GM21367 (cell line): ENCODE measurements around the gene CLN6.

Source experiments
- ATAC-seq: cut with Tn5 transposase; IDR thresholded peaks from one replicate; pipeline ENCODE4 v1.9.1; 2021; ENCODE audit not compliant: unreplicated experiment

The CLN6 gene

DNA sequence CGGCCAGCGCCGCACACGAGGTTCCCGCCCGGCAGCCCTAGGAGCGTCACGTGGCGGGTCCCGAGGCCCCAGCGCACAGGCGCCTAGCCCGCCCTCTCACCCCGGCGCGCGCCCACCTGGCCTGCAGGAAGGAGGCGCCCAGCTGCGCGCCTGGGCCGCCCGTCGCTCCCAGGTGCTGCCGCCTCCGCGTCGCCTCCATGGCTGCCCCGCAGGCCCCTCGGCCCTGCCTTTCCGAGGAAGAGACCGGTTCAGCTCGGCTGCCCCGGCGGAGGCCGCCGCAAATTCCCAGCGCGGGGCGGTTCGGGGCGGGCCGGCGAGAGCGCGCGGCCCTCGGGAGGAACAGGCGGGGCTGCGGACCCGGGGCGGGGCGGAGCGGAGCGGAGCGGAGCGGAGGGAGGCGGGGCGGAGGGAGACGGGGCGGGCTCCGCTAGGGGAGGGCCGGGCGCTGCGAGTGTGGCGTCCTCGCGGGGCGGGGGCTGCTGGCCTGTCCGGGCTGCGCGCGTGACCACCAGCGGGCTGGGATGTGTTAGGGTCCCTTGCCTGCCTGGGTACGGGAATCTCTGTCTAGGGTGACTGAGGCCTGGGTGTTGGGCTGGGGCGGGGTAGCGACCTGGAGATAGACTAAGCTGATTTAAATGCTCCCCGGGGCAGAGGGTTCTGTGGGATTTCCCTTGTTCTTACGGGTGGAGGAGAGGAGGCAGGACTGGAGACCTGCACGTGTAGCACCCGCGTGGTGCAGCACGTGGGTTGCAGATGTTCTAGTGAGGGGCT lies at the start of gene CLN6:
Gene CLN6, minus strand, starts transcription at position 343 of the 771 bp plus-strand sequence. Its CDS starts 144 bp downstream, at position 199.
- peak; percentile 58 for ATAC-seq

DNA sequence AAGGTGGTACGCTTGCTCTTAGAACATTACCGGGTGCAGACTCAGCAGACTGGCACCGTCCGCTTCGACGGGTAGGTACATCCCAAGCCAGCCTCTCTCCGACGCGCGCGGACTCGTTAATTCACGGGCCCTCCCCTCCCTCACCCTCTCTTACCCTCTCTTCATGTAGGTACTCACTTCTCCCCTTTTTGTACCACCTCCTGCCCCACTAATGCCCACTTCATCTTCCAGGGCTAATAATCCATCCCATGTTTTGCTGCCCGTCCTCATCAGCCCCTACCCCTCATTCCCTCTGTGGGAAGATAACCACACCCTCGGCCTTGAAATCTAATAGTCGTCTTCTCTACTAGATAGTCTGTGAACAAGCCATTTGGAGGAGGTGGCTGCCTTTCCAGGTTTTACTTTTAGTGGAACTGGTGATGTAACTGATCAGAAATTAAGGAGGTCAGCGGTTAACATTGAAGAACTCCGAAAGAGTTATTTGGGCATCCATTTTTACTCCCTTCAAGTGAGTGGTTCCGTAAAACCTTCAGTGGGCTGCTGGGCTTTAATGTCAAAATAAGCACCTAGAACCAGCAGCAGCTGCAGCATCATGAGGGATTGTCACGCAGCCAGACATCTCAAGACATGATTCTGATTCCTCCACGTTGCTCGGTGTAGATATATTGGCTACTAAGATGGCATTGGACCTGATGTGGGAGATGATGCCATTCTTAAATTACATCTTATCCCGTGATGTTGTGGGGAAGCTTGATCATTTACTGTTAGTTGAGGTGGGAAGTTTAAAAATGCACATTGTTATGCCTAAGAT lies 49.3 kb upstream of the CLN6 start:
- no peak for ATAC-seq

DNA sequence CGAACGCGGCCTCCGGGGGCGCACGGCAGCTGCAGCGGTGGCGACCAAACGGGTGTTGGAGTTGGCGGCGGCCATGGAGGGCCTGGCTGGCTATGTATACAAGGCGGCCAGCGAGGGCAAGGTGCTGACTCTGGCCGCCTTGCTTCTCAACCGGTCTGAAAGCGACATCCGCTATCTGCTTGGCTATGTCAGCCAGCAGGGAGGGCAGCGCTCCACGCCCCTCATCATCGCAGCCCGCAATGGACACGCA lies 48.7 kb upstream of the CLN6 start:
- ATAC-seq, result peak; percentile 35

DNA sequence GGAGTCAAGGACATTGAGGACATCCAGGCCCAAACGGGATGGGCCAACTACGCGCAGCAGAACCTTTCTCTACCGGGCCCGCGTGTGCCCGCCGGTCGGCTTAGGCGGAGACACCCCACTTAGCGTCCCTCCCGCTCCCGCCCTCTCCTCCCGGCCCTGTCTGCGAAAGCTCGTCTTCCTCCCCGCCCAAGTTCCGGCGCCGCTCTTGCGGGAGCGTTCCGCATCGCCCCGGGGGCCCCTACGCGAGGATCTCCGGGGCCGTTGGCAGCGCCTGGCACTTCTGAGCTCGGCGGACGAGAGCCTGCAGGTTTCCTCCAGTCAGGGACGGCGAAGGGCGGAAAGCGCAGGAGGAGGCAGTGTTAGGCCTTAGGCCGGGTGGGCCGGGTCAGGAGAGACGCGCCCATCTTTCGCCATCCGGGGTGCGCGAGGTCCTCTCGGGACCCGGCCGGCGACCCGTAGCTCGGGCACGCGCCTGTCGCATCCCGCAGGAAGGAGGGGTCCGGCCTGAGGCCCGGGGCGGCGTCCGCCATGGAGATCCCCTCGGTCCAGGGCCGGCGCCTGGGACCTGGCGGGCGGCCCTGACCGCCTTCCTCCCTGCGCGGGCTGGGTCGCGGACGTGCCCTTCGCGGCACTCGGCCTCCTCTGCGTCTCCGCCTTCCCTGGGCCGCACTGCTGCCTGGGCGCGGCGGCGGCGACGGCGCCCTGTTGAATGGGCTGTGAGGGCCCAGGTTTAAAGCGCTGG lies 48.2 kb upstream of the CLN6 start, which contains the start of gene FEM1B:
Gene FEM1B, plus strand, starts transcription at position 143 of the 742 bp plus-strand sequence. CDS start 673 bp downstream, outside the sequence.
- ATAC-seq, result peak; percentile 69

DNA sequence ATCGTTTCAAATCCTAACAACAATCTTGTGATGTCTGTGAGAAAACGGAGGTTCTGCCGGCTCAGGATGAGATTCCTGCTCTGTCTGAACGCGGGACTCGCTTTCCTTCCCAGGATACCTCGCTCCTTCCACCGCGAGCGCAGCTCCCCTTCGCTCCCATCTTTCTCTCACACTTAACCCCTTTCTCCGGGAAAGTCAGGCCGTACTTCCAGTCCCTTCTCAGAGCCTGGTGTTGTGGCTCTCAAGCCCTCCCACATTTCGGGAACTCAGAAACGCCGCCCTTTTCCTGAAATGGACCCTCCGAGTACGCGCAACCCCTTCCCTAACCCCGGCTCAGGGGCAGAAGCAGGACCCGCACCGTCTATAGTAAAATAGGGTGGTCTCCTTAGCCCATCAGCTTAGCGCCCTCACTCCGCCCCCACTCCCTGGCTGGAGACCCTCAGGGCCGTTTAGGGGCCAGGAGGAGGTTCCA lies 47.6 kb upstream of the CLN6 start:
- ATAC-seq, result no peak

DNA sequence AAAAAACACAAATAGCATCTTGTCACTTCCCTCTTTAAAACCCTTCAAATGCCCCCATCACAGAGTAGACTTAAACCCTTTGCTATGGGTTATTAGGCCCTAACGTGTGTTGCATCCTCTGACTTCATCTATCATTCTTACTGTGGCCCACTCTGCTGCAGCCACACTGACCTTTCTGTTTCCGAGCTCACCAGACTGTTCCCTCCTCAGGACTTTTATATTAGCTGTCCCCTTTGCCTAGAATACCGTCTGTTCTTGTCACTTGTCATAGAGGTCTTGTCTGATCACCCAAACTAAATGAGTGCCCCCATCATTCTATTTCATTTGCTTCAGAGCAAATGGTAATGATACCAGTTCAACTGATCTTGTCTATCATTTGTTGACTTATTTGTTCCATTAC lies 47.1 kb upstream of the CLN6 start:
- no peak for ATAC-seq

DNA sequence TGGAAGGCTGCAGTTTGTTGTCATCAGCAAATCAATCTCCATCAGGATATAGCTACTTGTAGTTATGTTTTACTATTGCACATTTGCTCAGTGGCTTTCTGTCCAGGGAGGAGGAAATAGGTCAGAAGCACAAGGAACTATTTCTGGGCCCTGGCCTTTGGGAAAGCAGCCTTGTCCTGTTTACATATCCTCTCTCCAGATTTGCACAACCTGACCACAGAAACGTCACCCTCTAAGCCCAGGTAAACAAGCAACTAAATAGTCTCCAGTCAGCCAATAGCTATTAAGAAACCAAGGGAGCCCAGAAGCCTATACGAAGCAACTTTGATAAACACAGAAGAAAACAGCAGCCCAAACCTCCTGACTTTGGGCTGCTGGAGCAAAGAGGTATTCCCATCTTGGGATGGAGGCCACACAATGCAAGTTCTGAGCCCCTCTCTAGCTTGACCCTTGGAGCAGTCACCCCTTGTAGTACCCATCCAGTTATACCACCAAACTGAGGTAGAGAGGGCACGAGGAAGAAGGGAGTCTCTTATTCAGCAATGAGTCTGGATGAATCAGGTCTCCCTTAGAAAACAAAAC lies 45.7 kb upstream of the CLN6 start:
- ATAC-seq, result no peak

DNA sequence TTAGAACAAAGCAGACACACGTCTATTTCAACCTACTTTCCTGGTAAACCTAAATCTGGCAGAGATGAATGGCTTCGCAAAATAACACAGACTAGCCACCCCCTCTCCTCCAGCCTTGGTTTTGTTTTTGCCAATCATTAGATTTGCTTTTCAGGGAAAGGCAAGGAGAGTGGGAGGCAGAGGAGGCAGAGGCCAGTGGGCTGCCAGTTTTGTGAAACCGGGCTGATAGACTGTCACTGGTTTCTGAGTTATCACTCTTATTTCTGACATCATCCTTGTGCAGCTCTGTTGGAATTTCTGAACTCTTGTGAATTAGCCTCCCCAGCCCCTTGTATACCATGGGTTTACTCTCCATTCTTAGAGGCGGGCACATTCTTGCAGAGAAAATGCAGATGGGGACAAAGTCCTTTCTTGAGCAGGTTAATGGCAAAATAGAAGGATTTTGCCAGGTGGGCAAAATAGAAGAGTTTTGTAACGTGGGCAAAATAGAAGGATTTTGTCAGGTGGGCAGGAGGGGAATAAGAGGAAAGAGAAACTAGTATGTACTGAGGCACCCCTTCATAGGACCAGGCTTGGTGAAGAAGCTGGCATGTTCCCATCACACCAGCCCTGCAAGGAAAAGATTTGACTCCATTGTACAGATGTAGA lies 44.8 kb upstream of the CLN6 start:
- ATAC-seq, result no peak

DNA sequence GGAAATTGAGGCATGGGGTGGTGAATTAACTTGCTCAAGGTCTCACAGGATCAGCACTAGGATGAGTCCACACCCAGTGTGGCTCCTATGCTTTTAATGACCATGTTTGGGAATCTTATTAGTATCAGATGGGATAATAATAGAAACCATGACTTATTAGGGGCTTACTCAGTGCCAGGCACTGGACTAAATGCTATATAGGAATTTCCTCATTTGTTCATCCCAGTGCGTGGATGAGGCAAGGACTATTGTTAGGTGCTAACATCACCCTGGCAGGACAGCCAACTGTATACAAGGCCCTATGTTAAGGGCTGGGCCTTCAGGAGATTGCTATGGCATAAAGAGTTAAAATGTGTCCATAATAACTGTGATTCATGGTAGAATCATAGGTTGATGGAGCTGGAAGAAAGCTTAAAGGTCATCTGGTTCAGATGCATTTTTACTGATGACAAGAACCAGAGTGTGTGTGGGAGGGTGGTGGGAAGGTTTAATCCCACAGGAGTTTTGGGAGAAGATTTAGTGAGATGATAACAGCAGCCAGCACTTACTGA lies 43.3 kb upstream of the CLN6 start:
- no peak for ATAC-seq

DNA sequence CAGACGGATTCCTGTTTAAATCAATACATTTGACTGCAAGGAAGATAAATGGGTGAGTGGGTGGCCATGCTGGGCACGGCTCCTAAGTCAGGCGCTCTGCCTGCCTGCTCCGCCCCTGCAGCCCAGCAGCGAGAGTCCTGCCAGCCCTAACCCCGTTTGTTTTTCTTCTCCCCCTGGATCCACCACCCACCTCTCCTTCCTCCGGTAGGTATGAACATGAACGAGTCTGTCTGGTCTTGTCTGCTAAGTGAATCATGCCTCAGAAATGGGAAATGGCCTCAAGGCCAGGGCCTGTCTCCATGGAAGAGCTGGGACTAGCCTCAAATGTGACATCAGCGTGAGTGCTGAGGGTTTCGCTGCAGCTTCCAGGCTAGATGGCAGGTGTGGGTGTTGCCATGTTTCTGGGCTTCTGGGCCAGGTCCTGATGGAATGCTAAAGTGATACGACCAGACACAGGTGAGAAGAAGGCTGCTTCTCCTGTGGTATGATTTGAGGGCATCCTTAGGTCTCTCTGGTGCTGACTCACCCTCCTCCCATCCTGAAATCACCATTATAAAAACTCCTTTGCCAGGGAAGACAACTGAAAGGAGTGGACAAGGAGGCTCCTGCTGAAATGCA lies 42.4 kb upstream of the CLN6 start:
- ATAC-seq, result no peak

DNA sequence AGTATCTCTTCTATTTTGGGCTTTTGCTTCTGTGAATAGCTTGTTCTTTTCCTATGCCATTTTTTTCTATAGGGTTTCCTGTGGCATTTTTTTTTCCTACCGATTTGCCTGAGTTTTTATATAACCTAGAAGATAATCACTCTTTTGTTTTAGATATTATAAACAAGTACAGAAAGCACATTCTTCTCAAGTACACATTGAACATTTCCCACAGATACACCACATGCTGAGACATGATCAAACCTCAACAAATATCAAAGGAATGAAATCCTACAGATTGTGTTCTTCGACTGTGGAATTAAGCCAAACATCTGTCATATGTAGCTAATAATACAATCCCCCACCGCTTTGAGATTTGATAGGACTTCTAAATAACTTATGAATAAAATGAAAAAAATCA lies 38.9 kb upstream of the CLN6 start:
- ATAC-seq, result no peak

DNA sequence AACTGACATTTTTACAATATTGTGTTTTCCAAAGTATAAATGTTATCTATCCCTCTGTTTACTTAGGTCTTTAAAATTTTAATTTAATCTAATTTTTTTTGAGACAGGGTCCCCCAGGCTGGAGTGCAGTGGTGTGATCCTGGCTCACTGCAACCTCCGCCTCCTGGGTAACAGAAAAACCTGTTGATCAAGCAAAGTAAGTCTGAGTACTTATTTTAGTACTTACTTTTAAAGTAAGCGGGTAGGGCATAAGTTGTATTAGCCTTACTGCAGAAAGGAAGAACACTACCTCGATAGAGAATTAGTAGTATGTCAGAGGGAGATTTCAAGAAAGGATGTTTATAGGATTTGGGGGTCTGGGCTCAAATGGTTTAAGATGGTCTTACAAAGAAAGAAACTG lies 36.1 kb upstream of the CLN6 start:
- ATAC-seq, result no peak

DNA sequence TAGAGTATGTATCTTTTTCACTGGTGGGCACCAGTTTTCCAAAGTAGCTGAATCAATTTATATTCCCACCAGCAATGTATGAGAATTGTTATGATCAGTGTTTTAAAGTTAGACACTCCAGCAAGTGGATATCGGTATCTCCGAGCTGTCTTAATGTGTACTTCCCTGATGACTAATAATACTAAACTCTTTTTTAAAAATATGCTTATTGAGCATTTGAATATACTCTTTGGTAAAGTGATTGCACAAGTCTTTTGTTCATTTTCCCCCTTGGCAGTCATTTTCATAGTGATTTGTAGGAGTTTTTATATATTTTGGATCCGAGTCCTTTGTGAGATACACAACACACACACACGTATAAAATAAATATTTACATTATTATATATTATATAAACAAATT lies 35.6 kb upstream of the CLN6 start:
- no peak for ATAC-seq

DNA sequence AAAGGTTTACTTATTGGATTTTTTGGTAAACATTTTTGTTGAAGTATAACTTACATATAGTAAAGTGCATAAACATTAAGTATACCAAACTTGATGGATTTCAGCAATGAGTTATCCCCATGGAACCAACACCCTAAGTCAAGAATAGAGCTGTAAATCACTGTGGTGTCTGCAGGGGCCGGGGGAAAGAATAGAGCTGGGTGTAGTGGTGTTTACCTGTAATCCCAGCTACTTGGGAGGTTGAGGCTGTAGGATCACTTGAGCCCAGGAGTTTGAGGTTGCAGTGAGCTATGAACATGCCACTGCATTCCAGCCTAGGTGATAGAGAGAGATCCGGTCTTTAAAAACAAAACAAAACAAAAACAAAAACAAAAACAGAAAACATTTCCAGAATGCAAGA lies 34.8 kb upstream of the CLN6 start:
- ATAC-seq, result no peak

DNA sequence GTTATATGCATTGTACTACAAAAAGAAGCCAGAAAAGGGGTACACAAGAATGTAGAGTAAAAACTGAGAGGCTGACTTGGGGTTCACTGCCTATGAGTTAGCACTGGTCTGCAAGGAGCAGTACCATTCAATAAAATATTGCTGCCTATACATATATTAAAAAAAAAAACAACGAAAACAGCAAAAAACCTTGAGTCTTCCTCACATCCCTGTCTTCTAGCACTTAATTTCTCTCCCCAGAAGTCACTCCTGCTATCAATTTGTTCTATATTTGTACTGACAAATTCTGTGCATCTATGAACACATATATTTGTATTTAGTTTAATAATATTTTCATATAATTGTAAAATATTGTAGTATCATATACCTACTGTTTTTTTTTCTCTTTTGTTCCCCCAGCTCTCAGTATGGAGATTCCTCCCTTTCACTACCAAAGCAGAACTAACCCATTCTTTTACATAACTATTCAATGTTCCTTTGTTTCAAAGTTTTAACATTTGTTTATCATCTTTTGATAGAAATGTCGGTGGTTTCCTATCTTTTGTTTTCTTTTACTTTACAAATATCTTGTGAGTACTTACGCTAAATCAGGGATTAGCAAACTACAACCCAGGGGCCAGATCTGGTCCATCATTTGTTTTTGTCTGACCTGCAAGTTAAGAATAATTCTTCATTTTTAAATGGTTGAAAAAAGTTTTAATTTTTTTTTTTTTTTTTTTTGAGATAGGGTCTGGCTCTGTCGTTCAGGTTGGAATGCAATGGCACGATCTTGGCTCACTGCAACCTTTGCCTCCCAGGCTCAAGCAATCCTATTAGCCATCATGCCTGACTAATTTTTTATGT lies 33.2 kb upstream of the CLN6 start:
- ATAC-seq, result no peak

DNA sequence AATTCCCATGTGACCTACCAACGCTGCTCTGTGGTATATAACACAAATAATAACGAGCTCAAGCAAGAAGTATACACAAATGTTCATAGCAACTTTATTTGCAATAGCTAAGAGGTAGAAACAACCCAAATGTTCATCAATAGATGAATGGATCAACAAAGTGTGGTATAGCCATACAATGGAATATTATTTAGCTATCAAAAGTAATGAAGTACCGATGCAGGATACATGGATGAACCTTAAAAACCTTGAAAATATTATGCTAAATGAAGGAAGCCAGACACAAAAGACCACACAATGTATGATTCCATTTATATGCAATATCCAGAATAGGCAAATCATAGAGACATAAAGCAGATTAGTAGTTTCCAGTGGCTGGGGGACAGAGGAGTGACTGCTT lies 32.5 kb upstream of the CLN6 start:
- ATAC-seq, result no peak

DNA sequence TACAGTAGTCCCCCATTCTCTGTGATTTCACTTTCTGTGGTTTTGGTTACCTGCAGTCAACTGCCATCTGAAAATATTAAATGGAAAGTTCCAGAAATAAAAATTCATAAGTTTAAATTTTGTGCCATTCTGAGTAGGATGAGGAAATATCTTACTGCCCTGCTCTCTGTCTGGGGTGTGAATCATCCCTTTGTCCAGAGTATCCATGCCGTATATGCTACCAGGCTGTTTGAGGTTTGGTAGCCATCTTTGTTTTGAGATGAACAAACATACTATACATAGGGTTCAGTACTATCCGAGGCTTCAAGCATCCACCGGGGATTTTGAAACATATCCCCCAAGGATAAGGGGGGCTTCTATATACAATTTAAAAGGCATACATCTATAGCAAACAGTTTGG lies 31.7 kb upstream of the CLN6 start:
- ATAC-seq, result no peak

DNA sequence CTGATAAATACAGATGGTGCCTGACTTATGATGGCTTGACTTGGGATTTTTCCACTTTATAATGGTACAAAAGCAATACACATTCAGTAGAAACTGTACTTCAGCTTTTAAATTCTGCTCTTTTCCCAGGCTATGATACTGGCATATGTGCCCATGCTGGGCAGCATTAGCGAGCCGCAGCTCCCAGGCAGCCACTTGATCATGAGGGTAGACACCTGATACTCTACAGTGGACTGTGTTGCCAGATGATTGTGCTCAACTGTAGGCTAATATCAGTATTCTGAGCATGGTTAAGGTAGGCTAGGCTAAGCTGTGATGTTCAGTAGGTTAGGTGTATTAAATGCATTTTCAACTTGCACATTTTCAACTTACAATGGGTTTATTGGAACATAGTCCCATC lies 30.4 kb upstream of the CLN6 start:
- no peak for ATAC-seq

DNA sequence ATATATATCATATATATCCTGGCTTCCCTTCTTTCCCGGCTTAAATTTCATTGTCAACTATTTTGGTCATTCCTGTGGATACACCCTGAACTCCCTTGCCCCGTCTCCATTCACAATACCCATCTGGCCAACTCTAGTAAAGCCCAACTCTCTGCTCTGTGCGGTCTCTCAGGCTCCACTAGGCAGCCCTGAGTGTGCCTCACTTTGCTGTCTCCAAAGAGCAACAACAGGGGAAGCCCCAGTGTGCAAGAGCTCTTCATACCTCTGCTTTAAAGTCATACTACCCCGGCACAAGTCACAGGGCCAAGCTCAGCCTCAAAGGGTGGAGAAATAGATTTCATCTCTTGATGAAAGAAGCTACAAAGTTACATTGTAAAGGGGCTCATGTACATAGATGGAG lies 29.2 kb upstream of the CLN6 start:
- ATAC-seq, result no peak
